Activated CD8-positive, alpha-beta memory T cell treated with anti-CD3 and anti-CD28 coated beads, Interleukin-2, amount 10 ng/mL, durations not matched to agents 7 days and 5 days (primary cell): ENCODE measurements around the gene EXT2. TPM values are rescaled to one million over a fixed set of nuclear protein-coding genes. Genes with fewer than 3 reads are reported as not detected.
A peak's percentile ranks its signal among the peaks of the same experiment; 100 is the strongest.

Experiments
- ATAC-seq: fragments of 150-1000 bp; cut with Tn5 transposase; one replicate; pipeline ENCODE4 v1.10.0; 2021; ENCODE audit warnings: moderate library complexity
- CTCF ChIA-PET: fragments of 350-600 bp; sonication (Branson Sonifier 250); formaldehyde crosslinking; loops from one replicate; lab custom pipeline; 2021; ENCODE audit warnings: antibody characterized with exemption; lab: Charles Lee
- DNase-seq: peaks from one replicate; pipeline ENCODE4 v3.0.0-alpha.2; 2020
- H3K27ac Mint-ChIP-seq: one replicate; pipeline ENCODE4 v1.8.0; 2021; ENCODE audit warnings: mild to moderate bottlenecking, mixed read lengths
- H3K27me3 Mint-ChIP-seq: one replicate; pipeline ENCODE4 v1.8.0; 2021; ENCODE audit warnings: mixed read lengths
- H3K36me3 Mint-ChIP-seq: one replicate; pipeline ENCODE4 v1.8.0; 2021; ENCODE audit warnings: mild to moderate bottlenecking, mixed read lengths
- H3K4me1 Mint-ChIP-seq: one replicate; pipeline ENCODE4 v1.8.0; 2021; ENCODE audit warnings: mixed read lengths
- H3K4me3 Mint-ChIP-seq: one replicate; pipeline ENCODE4 v1.8.0; 2021; ENCODE audit warnings: mild to moderate bottlenecking, moderate library complexity, mixed read lengths
- H3K9me3 Mint-ChIP-seq: one replicate; pipeline ENCODE4 v1.8.0; 2022; ENCODE audit warnings: low read depth, mixed read lengths
- total RNA-seq, 2 experiments: library from RNA; stranded (reverse); gene quantifications; one replicate each; pipeline ENCODE4 v1.2.3, GENCODE V29; 2021

Gene EXT2
- total RNA-seq, 2 experiments from 2014 or later, result 21.5 to 26.1 TPM

GRCh38 chr11:44190883-44191230 is 95.4 kb downstream of the EXT2 start:
- ATAC-seq (no peak), DNase-seq (no peak)
- H3K27ac Mint-ChIP-seq, result no peak overlapping the region
- CTCF ChIA-PET, result interaction anchor here (1.0 kb wide), 1 partner anchor 57 kb away, joined by 3 read pairs; no protein-coding TSS in a partner anchor
- no peaks in the 10 kb centered on the region for H3K27me3 Mint-ChIP-seq
- peaks cover 16% of the 10 kb centered on the region for H3K9me3 Mint-ChIP-seq
- peaks cover 32% of the 10 kb centered on the region for H3K4me1 Mint-ChIP-seq
- peaks cover 54% of the 10 kb centered on the region for H3K36me3 Mint-ChIP-seq
- H3K4me3 Mint-ChIP-seq, result no peak overlapping the region

DNA sequence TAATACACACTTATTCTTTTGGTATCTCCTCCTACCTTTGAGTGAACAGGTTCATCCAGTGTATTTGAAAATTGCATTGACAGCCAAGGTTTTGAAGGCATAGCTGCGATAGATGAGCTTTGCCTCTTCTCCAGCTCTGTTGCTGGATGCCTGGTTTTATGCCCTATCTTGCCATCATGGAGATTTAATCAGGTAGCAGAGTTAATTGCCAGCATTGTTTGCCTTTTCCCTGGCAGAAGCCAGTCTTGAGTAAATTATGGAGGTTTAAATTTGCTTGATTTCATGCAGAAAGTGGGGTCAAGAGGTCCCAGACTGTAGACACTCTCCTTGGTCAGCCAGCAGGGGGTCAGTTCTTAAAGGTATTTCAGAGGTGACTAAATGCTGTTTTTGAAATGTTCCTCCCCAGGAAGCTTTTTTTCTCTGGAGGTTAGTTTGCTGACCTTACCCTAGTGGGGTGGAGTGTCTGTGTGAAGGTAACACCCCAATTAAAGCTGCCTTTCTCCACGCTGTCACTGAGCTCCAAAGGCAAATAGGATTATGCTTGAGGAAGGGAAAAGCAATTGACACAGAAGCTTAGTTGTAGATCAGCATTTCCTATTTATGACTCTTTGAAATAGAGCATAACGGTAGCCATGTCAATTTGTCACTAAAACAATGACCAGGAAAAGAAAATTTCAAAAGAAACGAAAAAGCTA is 96.0 kb downstream of the EXT2 start:
- no peak for ATAC-seq
- peaks cover 28% of the 10 kb centered on the region for H3K4me1 Mint-ChIP-seq
- H3K36me3 Mint-ChIP-seq, result peaks cover 57% of the 10 kb centered on the region
- H3K27me3 Mint-ChIP-seq, result no peaks in the 10 kb centered on the region
- H3K4me3 Mint-ChIP-seq, result no peak overlapping the region
- H3K9me3 Mint-ChIP-seq, result peaks cover 16% of the 10 kb centered on the region
- no peak for DNase-seq
- no peak overlapping the region for H3K27ac Mint-ChIP-seq
- CTCF ChIA-PET, result no interaction called here

- H3K27me3 Mint-ChIP-seq, result no peaks in the 10 kb centered on the region
- H3K27ac Mint-ChIP-seq, result no peak overlapping the region
- ATAC-seq (no peak), DNase-seq (no peak)
- H3K36me3 Mint-ChIP-seq, result peaks cover 59% of the 10 kb centered on the region
- peaks cover 16% of the 10 kb centered on the region for H3K9me3 Mint-ChIP-seq
- H3K4me3 Mint-ChIP-seq, result no peak overlapping the region
- H3K4me1 Mint-ChIP-seq, result peaks cover 28% of the 10 kb centered on the region
- CTCF ChIA-PET, result interaction anchor here (1.2 kb wide), 1 partner anchor 16 kb away, joined by 3 read pairs; no protein-coding TSS in a partner anchor
Observed at GRCh38 chr11:44192017-44192385, 96.5 kb downstream of the EXT2 start.

DNA sequence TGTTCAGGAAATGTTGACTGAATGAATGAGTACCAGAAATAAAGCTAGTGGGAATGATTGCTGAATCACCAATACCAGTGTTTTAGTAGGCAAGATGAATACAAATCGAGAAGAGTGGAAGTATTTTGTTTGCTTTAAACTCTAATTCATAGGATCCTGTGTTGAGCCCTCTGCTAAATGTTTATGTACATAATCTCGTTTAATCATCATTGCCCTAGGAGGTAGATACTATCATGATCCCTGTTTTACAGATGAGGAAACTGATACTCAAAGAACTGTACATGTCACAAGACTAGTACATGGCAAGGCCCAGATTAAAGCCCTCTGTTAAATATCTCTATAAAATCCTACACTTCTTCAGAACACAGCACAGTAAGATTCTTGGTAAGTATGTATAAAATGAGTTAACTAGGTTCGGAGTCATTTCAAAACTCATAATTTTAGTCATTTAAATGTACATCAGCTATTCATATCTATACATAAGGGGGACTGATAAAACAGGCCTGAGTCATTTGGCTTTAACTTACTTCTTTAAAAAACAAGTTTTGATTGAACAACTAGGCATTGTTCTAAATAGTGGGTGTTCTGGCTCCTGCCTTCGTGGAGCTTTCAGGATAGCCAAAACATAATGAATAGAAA is 97.1 kb downstream of the EXT2 start:
- Mint-ChIP-seq H3K9me3 (peaks cover 13% of the 10 kb centered on the region), H3K27ac (peak overlapping the region; percentile 61), H3K4me3 (no peak overlapping the region), H3K36me3 (peaks cover 58% of the 10 kb centered on the region), H3K27me3 (no peaks in the 10 kb centered on the region), H3K4me1 (peaks cover 28% of the 10 kb centered on the region)
- DNase-seq, result no peak
- peak; percentile 73 for ATAC-seq
- CTCF ChIA-PET, result interaction anchor here (1.2 kb wide), 1 partner anchor 15 kb away, joined by 3 read pairs; no protein-coding TSS in a partner anchor

GRCh38 chr11:44193856-44194255 is 98.4 kb downstream of the EXT2 start:
- Mint-ChIP-seq H3K36me3 (peaks cover 60% of the 10 kb centered on the region), H3K27me3 (no peaks in the 10 kb centered on the region), H3K4me3 (no peak overlapping the region), H3K9me3 (peaks cover 8% of the 10 kb centered on the region), H3K4me1 (peaks cover 28% of the 10 kb centered on the region), H3K27ac (no peak overlapping the region)
- CTCF ChIA-PET, result no interaction called here
- ATAC-seq (no peak), DNase-seq (no peak)

GRCh38 chr11:44198146-44198724 is 102.8 kb downstream of the EXT2 start:
- Mint-ChIP-seq H3K36me3 (peaks cover 53% of the 10 kb centered on the region), H3K27ac (no peak overlapping the region), H3K4me3 (no peak overlapping the region), H3K27me3 (no peaks in the 10 kb centered on the region), H3K4me1 (no peaks in the 10 kb centered on the region), H3K9me3 (no peaks in the 10 kb centered on the region)
- CTCF ChIA-PET, result no interaction called here
- no peak for DNase-seq
- ATAC-seq, result no peak

- ATAC-seq (no peak), DNase-seq (no peak)
- Mint-ChIP-seq H3K4me3 (no peak overlapping the region), H3K36me3 (peaks cover 50% of the 10 kb centered on the region), H3K4me1 (no peaks in the 10 kb centered on the region), H3K27ac (no peak overlapping the region), H3K9me3 (no peaks in the 10 kb centered on the region), H3K27me3 (no peaks in the 10 kb centered on the region)
- CTCF ChIA-PET, result no interaction called here
Observed at GRCh38 chr11:44199298-44199697, 103.8 kb downstream of the EXT2 start.

DNA sequence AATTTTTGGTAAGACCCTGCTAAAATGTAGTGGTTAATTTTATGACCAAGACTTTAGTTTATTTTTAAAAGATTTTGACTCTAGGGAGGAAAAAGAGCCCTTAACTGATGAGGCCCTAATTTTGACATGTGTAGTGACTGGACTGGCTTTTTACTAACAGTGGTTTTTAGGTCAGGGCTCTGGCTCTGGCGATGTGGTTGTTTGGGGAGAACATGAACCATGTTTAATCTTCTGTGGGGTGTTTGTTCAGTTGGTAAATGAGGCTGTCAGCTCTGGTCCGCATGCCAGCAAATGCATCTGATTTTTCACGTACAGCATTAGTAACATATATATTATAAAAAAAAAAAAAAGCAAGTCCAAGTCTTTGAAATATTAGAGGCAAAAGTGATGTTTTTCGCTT is 104.3 kb downstream of the EXT2 start:
- Mint-ChIP-seq H3K9me3 (no peaks in the 10 kb centered on the region), H3K27ac (no peak overlapping the region), H3K4me3 (no peak overlapping the region), H3K27me3 (no peaks in the 10 kb centered on the region), H3K36me3 (peaks cover 45% of the 10 kb centered on the region), H3K4me1 (no peaks in the 10 kb centered on the region)
- ATAC-seq (no peak), DNase-seq (no peak)
- CTCF ChIA-PET, result no interaction called here

DNA sequence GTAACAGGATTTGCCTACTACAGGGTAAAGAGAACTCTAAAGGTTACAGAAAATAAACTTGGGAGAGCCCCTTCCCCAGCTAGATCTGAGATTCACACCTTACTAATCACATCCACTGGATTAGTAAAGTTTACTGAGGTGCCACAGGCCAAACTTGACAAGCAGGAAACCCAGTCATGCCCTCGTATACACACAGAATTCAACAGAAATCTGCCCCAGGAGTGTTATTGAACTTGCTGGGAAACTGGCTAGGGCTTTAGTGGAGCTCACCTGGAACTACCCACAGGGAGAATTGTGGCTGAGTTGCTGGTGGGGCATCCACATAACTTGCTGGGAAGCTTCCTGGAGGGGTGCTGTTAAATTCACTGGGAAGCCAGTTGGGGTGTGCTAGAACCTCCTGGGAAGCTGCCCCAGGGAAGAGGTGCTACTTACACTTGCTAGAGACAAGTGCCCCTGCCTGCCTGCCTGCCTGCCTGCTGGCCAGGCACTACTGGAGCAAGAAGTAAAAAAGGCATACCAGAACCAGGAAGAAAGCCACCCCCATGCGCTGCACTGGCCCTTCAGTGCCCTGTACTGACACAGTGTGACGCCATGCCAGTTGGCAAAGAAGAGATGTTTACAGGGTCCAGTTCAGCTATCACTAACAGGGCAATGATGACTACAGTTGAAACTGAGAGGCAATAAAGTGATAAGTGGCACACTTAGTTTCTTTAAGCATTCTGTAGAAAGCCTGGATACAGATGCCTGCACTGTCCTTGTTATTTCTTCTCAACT is 108.0 kb downstream of the EXT2 start:
- Mint-ChIP-seq H3K27ac (no peak overlapping the region), H3K4me3 (no peak overlapping the region), H3K4me1 (no peaks in the 10 kb centered on the region), H3K36me3 (peaks cover 33% of the 10 kb centered on the region), H3K27me3 (no peaks in the 10 kb centered on the region), H3K9me3 (no peaks in the 10 kb centered on the region)
- CTCF ChIA-PET, result no interaction called here
- ATAC-seq (no peak), DNase-seq (no peak)

GRCh38 chr11:44205352-44205751 is 109.9 kb downstream of the EXT2 start:
- Mint-ChIP-seq H3K27ac (no peak overlapping the region), H3K27me3 (no peaks in the 10 kb centered on the region), H3K9me3 (no peaks in the 10 kb centered on the region), H3K4me1 (peaks cover 2% of the 10 kb centered on the region), H3K4me3 (no peak overlapping the region), H3K36me3 (peaks cover 30% of the 10 kb centered on the region)
- DNase-seq (no peak), ATAC-seq (no peak)
- CTCF ChIA-PET, result no interaction called here

GRCh38 chr11:44205836-44206235 is 110.4 kb downstream of the EXT2 start:
- CTCF ChIA-PET, result no interaction called here

DNA sequence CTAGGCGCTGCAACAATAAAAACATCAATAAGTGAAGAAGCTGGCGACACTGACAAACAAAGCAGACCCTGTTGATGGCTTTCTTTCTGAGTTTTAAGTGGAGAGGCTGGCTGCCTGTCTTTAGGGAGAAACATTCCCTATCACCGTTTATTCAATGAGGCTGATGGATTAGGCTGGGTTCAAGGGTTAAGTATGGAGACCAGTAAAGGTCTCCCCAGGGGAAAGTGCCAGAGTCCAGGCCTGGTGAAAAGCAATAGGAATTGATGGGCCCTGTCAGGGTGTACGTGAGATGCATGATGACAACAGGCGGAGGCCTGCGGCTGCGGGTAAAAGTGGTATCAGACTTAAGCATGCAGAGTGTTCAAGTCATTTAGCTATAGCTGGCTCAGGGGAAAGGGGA is 111.8 kb downstream of the EXT2 start:
- DNase-seq (no peak), ATAC-seq (no peak)
- H3K9me3 Mint-ChIP-seq, result peaks cover 6% of the 10 kb centered on the region
- H3K36me3 Mint-ChIP-seq, result peaks cover 30% of the 10 kb centered on the region
- CTCF ChIA-PET, result interaction anchor here (0.5 to 1.6 kb wide), 5 partner anchors 10 to 32 kb away, joined by 3 to 4 read pairs (median 3); no protein-coding TSS in a partner anchor
- H3K27ac Mint-ChIP-seq, result no peak overlapping the region
- no peak overlapping the region for H3K4me3 Mint-ChIP-seq
- no peaks in the 10 kb centered on the region for H3K27me3 Mint-ChIP-seq
- peaks cover 2% of the 10 kb centered on the region for H3K4me1 Mint-ChIP-seq

More at GRCh38 chr11:44205836-44206235, 110.4 kb downstream of the EXT2 start:
- Mint-ChIP-seq H3K36me3 (peaks cover 31% of the 10 kb centered on the region), H3K4me3 (no peak overlapping the region), H3K9me3 (no peaks in the 10 kb centered on the region), H3K27me3 (no peaks in the 10 kb centered on the region), H3K27ac (no peak overlapping the region), H3K4me1 (peaks cover 2% of the 10 kb centered on the region)
- no peak for DNase-seq
- no peak for ATAC-seq

DNA sequence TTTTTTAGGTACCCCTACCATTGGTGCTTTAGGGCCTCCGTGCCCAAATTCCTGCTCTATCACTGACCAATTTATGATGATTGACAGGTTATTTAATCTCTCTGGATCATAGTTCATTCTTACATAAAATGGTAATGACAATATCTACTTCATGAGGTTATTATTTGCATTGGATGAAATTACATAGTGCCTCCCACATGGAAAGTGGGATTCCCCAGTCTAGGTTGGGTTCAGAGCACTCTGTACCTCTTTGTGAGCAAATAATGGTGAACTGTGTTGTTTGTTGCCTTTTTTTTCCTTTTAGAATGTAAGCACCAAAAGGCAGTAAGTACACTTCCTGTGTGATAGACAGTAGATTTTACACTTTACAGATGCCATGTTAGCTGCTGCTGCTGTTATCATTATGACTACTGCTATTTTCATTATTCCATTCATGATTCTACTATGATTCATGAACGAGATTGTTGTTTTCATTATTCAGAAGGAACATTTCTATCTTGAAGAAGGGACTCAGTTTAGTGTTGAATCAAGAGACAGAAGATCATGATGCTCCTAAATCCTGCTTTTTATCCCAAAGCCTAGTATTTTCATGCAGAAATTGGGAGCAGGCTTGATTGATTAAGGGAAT is 113.6 kb downstream of the EXT2 start:
- peaks cover 8% of the 10 kb centered on the region for H3K9me3 Mint-ChIP-seq
- H3K4me1 Mint-ChIP-seq, result peaks cover 7% of the 10 kb centered on the region
- H3K36me3 Mint-ChIP-seq, result peaks cover 28% of the 10 kb centered on the region
- no peak overlapping the region for H3K27ac Mint-ChIP-seq
- H3K4me3 Mint-ChIP-seq, result no peak overlapping the region
- CTCF ChIA-PET, result no interaction called here
- H3K27me3 Mint-ChIP-seq, result no peaks in the 10 kb centered on the region
- ATAC-seq (no peak), DNase-seq (no peak)
